H1 (cell line): ENCODE data around the gene CERT1. TPM values are rescaled to one million over a fixed set of nuclear protein-coding genes. Genes with fewer than 3 reads are reported as not detected.

Source experiments
- ASH2L ChIP-seq: fragments of 200-600, 300-600 bp; sonication (generic); IDR thresholded peaks from one replicate; pipeline ENCODE4 v1.7.1; 2017; ENCODE audit warnings: low read length
- BCL11A ChIP-seq, 2 experiments: IDR thresholded peaks; one replicate each; pipeline ENCODE4 v1.6.1; 2011; ENCODE audit warnings: low read depth in 2 of 2, low read length in 2 of 2, mild to moderate bottlenecking in 2 of 2
- JUN ChIP-seq: IDR thresholded peaks from 2 replicates; pipeline ENCODE4 v1.6.1; 2011; ENCODE audit warnings: low read depth, mild to moderate bottlenecking, improper control_type of control experiment, low read length
- RBBP5 ChIP-seq: IDR thresholded peaks from 2 replicates; pipeline ENCODE4 v1.7.1; 2012; ENCODE audit warnings: low read depth, mild to moderate bottlenecking, inconsistent platforms, low read length, moderate library complexity, borderline replicate concordance
- polyA plus RNA-seq, 7 experiments: library from polyadenylated mRNA; depleted of rRNA in 3 of 7; stranded (reverse) in 5 of 7; unstranded in 2 of 7; fragments of >200 nt in 5 of 7; fragments of 200-250 nt in 2 of 7; gene quantifications; 1 replicate in 5 of 7; 2 replicates in 1 of 7; 4 replicates in 1 of 7; pipeline versions ENCODE4 v1.2.1 to v1.2.3, GENCODE V29; 2011 to 2013; ENCODE audit warnings: missing spikeins in 2 of 7, mixed read lengths in 2 of 7
- total RNA-seq: library from RNA; stranded (reverse); fragmentation: NEBNext Ultra II Directional; extraction: Animal tissue kit (Norgen Biotek cat#: 25700); gene quantifications from 2 replicates; pipeline ENCODE4 v1.2.1, GENCODE V29; 2021

The CERT1 gene
- total and polyA plus RNA-seq, 2 of the 8 experiments (the other 6 are each of a cell fraction or from before 2014, with no cell fraction given): 7.8 to 55.3 TPM

- TF ChIP-seq BCL11A (IDR thresholded peaks at IDR 0.05; ENCODE audit: low read depth in 2 of 2, low read length in 2 of 2) (no peak), JUN (no peak), ASH2L (no peak), RBBP5 (no peak)
These were observed 97.2 kb downstream of the CERT1 start (continued) for GRCh38 chr5:75414241-75414640.
